GM21447 (cell line): ENCODE results near the gene AP1G2.
"Not testable (repeated sequence)": the region's sequence is repeated elsewhere in the genome, so short reads cannot be mapped to it uniquely, and the experiment has no call there.

Experiments
- ATAC-seq: cut with Tn5 transposase; IDR thresholded peaks from one replicate; pipeline ENCODE4 v1.9.1; 2021; ENCODE audit not compliant: unreplicated experiment

The AP1G2 gene

GRCh38 chr14:23567186-23568020 is at the start of gene AP1G2:
AP1G2 (minus strand) TSS chr14:23567791; CDS start chr14:23567314, 477 bp downstream.
- peak; percentile 88 for ATAC-seq

- no peak for ATAC-seq
These were observed 48.3 kb upstream of the AP1G2 start for GRCh38 chr14:23615856-23616255.

- no peak for ATAC-seq
These were observed 46.8 kb upstream of the AP1G2 start for GRCh38 chr14:23614395-23614828.

GRCh38 chr14:23613242-23614070 is 45.9 kb upstream of the AP1G2 start:
- no peak for ATAC-seq

GRCh38 chr14:23612802-23613201 is 45.2 kb upstream of the AP1G2 start:
- ATAC-seq, result no peak

- no peak for ATAC-seq
These were observed 44.8 kb upstream of the AP1G2 start for GRCh38 chr14:23612354-23612732.

- no peak for ATAC-seq
These were observed 43.3 kb upstream of the AP1G2 start for GRCh38 chr14:23610815-23611289.

GRCh38 chr14:23610090-23610814 is 42.7 kb upstream of the AP1G2 start:
- no peak for ATAC-seq

- ATAC-seq, result not testable (repeated sequence)
These were observed 42.0 kb upstream of the AP1G2 start for GRCh38 chr14:23609411-23610089.

- no peak for ATAC-seq
These were observed 41.4 kb upstream of the AP1G2 start for GRCh38 chr14:23609001-23609400.

GRCh38 chr14:23608454-23608853 is 40.9 kb upstream of the AP1G2 start:
- no peak for ATAC-seq

GRCh38 chr14:23605931-23606585 is 38.5 kb upstream of the AP1G2 start:
- ATAC-seq, result peak; percentile 79

- no peak for ATAC-seq
These were observed 37.1 kb upstream of the AP1G2 start for GRCh38 chr14:23604675-23605170.

GRCh38 chr14:23604148-23604547 is 36.6 kb upstream of the AP1G2 start:
- ATAC-seq, result no peak

GRCh38 chr14:23603103-23603502 is 35.5 kb upstream of the AP1G2 start:
- no peak for ATAC-seq

GRCh38 chr14:23602181-23603095 is 34.8 kb upstream of the AP1G2 start:
- no peak for ATAC-seq

GRCh38 chr14:23601845-23602180 is 34.2 kb upstream of the AP1G2 start:
- ATAC-seq, result no peak

- no peak for ATAC-seq
These were observed 33.8 kb upstream of the AP1G2 start for GRCh38 chr14:23601424-23601823.

- ATAC-seq, result no peak
These were observed 33.2 kb upstream of the AP1G2 start for GRCh38 chr14:23600806-23601205.
